HepG2 (cell line): ENCODE results near the gene NXN. TPM values are rescaled to one million over a fixed set of nuclear protein-coding genes. Genes with fewer than 3 reads are reported as not detected.

Source experiments
- ATAC-seq: fragments of 200-7000 bp; cut with Tn5 transposase; 3 replicates; pipeline ENCODE4 v1.9.1; 2020; ENCODE audit warnings: mild to moderate bottlenecking, moderate library complexity
- BruUV-seq: library from RNA; stranded (reverse); fragments of 400-500 nt; replicated peaks from 2 replicates; lab custom pipeline; 2021; lab: Mats Ljungman, UMichigan
- CTCF ChIA-PET: fragments of 300-600 bp; formaldehyde crosslinking; extraction: SDS; loops from one replicate; lab custom pipeline; 2021; ENCODE audit warnings: low total read pairs, inconsistent platforms, low intra/inter-chr PET ratio; lab: Yijun Ruan, JAX
- POLR2A ChIA-PET: fragments of 350-600 bp; sonication (Branson Sonifier 250); formaldehyde crosslinking; loops from one replicate; lab custom pipeline; 2020; ENCODE audit warnings: antibody characterized with exemption, inconsistent platforms; lab: Yijun Ruan, JAX
- DNase-seq: peaks from one replicate; pipeline ENCODE4 v3.0.0-alpha.2; 2015; ENCODE audit warnings: low spot score
- FAIRE-seq: peaks from 3 replicates; lab custom pipeline; 2011; peaks lifted over from hg19 to GRCh38; lab: Jason Lieb, UNC
- H2AFZ ChIP-seq: one replicate; pipeline ENCODE4 v1.6.1; 2011; ENCODE audit warnings: low read length, inconsistent platforms
- H3K27ac ChIP-seq: fragments of 300-600 bp; 3 replicates; pipeline ENCODE4 v1.8.0; 2011; ENCODE audit warnings: mixed run types, mild to moderate bottlenecking, mixed read lengths, low read length, inconsistent platforms; ENCODE audit not compliant: insufficient read depth; ENCODE audit errors: extremely low read length
- H3K27me3 ChIP-seq, 2 experiments: fragments of 200-600 bp in 1 of 2; 2 replicates in 1 of 2; 3 replicates in 1 of 2; pipeline versions ENCODE4 v1.6.0 to v1.8.0; 2011; ENCODE audit warnings: low read length in 2 of 2, mild to moderate bottlenecking in 2 of 2, moderate library complexity in 2 of 2, inconsistent platforms in 1 of 2; ENCODE audit not compliant: insufficient read depth in 2 of 2, control insufficient read depth in 1 of 2
- H3K36me3 ChIP-seq, 2 experiments: fragments of 200-600 bp in 1 of 2; replicated peaks in 1 of 2; 2 replicates in 1 of 2; 3 replicates in 1 of 2; pipeline versions ENCODE4 v1.5.1 to v1.8.0; 2011; ENCODE audit warnings: low read length in 2 of 2, inconsistent platforms in 1 of 2; ENCODE audit not compliant: insufficient read depth in 2 of 2, control insufficient read depth in 1 of 2
- H3K4me1 ChIP-seq: 2 replicates; pipeline ENCODE4 v1.5.1; 2012; ENCODE audit warnings: low read length, inconsistent platforms; ENCODE audit not compliant: insufficient read depth
- H3K4me2 ChIP-seq: 2 replicates; pipeline ENCODE4 v1.6.0; 2011; ENCODE audit warnings: low read depth, low read length, inconsistent platforms
- H3K4me3 ChIP-seq, 3 experiments: fragments of 200-600 bp in 1 of 3; sonication (generic), shearing (Covaris generic) in 1 of 3; replicated peaks in 1 of 3; 2 replicates each; pipeline ENCODE4 v1.5.1; 2011 to 2016; ENCODE audit warnings: low read length in 3 of 3, inconsistent platforms in 2 of 3, low read depth in 2 of 3, mild to moderate bottlenecking in 2 of 3, control low read depth in 1 of 3, mixed read lengths in 1 of 3; ENCODE audit not compliant: insufficient read depth in 1 of 3
- H3K79me2 ChIP-seq: one replicate; pipeline ENCODE4 v1.6.1; 2011; ENCODE audit warnings: low read length, inconsistent platforms; ENCODE audit not compliant: insufficient read depth
- H3K9ac ChIP-seq: 2 replicates; pipeline ENCODE4 v1.6.0; 2011; ENCODE audit warnings: mild to moderate bottlenecking, low read depth, low read length, inconsistent platforms; ENCODE audit not compliant: insufficient read depth
- H3K9me3 ChIP-seq: 2 replicates; pipeline ENCODE4 v1.5.1; 2012; ENCODE audit warnings: mild to moderate bottlenecking, low read length
- H4K20me1 ChIP-seq: 2 replicates; pipeline ENCODE4 v1.6.0; 2011; ENCODE audit warnings: inconsistent platforms, mild to moderate bottlenecking, low read length, moderate library complexity; ENCODE audit not compliant: insufficient read depth
- AGO2 ChIP-seq: fragments of 200-400 bp; formaldehyde crosslinking; optimal IDR thresholded peaks from 2 replicates; pipeline ENCODE3; 2017; ENCODE audit warnings: mild to moderate bottlenecking, low read depth, low read length, moderate library complexity
- WGBS: methylation state at CpG from one replicate; pipeline ENCODE4 v1.1.6; 2017; ENCODE audit warnings: low lambda C conversion rate; 5-methylcytosine and 5-hydroxymethylcytosine counted together
- in situ Hi-C: cut with HindIII; loops from 2 replicates; pipeline ENCODE4 v1.10.0; 2017; ENCODE audit warnings: low pct_unique_long_range_greater_than_20kb; ENCODE audit not compliant: extremely low pct_ligation_motif_present
- intact Hi-C: fragments of 100-400 bp; cut with micrococcal nuclease; formaldehyde crosslinking; loops from one replicate; pipeline ENCODE4 v1.10.0; 2022; ENCODE audit not compliant: unreplicated experiment
- polyA plus RNA-seq, 8 experiments: library from polyadenylated mRNA; depleted of rRNA in 3 of 8; stranded (reverse) in 7 of 8; unstranded in 1 of 8; fragments of >200 nt; fragmentation: Illumina TruSeq in 4 of 8; extraction: Trizol in 4 of 8; gene quantifications; 2 replicates each; pipeline versions ENCODE4 v1.2.1 to v1.2.3, GENCODE V29; 2011 to 2016; ENCODE audit warnings: low read depth in 4 of 8, missing spikeins in 1 of 8, mixed read lengths in 1 of 8; ENCODE audit not compliant: insufficient read depth in 1 of 8
- total RNA-seq, 5 experiments: library from RNA; depleted of rRNA; stranded (reverse); fragments of >200 nt; fragmentation: Illumina TruSeq; extraction: Trizol; gene quantifications; 2 replicates each; pipeline ENCODE4 v1.2.3, GENCODE V29; 2016; ENCODE audit warnings: low read depth in 1 of 5
- TF ChIP-seq, protein P1 (sequence below): sonication (generic); formaldehyde crosslinking; IDR thresholded peaks from 2 replicates; pipeline ENCODE4 v1.4.0; 2020; ENCODE audit warnings: missing genetic modification reagents, borderline replicate concordance
- TF ChIP-seq, protein P2 (sequence below), 2 experiments: sonication (generic) in 1 of 2; formaldehyde crosslinking in 1 of 2; IDR thresholded peaks; 2 replicates each; pipeline versions ENCODE4 v1.4.0 to v1.6.1; 2018 to 2020; ENCODE audit warnings: missing genetic modification reagents in 2 of 2, borderline replicate concordance in 1 of 2, low read depth in 1 of 2, mild to moderate bottlenecking in 1 of 2, missing biosample characterization in 1 of 2

The NXN gene
- total and polyA plus RNA-seq, 2 of the 13 experiments (the other 11 are each of a cell fraction or from before 2014, with no cell fraction given), result 22.2 to 24.3 TPM

DNA sequence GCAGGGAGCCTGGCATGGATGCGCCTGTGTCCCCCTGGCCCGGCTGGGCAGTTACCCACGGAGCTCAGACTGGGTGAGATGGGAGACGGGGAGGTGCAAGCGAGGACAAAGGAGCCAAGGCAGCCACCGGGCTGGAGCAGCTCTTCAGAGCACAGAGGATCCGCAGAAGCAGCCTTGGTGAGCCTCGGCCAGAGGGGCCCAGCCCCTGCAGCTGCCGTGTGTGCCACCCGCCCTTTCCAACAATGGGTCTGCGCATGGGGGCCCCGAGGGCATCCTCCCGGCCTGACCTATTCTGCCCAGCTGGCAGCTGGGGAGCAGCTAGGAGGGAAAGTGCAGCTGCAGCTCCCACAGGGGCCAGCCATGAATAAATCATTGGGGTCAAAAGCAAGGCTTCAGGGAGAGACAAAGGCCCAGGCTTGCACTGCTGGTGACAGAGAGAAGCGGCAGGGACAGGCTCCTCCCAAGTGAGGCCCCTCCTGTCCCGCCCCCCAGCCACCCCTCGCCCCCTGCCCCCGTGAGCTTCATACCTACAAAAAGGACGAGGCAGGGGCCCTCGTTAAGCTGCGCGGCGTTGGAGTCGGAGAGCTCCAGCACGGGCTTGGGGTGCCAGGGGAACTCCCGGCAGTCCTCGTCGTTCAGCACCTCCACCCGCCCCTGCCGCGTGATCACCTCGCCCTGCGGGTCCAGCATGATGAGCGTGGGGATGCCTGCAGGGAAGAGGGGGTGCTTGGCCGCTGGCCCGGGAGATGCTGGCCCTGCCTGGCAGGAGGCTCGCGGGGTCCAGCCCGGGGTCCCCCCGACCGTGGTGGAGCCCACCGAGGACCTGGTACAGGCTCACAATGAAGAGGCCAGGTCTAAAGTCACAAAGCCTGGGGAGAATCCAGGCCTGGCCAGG, 174.8 kb downstream of the NXN start (continued):
- TF ChIP-seq, protein P1, sequence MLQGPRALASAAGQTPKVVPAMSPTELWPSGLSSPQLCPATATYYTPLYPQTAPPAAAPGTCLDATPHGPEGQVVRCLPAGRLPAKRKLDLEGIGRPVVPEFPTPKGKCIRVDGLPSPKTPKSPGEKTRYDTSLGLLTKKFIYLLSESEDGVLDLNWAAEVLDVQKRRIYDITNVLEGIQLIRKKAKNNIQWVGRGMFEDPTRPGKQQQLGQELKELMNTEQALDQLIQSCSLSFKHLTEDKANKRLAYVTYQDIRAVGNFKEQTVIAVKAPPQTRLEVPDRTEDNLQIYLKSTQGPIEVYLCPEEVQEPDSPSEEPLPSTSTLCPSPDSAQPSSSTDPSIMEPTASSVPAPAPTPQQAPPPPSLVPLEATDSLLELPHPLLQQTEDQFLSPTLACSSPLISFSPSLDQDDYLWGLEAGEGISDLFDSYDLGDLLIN (CRISPR knock-in tag), result no peak
- TF ChIP-seq, all 625 proteins: peak for 0

DNA sequence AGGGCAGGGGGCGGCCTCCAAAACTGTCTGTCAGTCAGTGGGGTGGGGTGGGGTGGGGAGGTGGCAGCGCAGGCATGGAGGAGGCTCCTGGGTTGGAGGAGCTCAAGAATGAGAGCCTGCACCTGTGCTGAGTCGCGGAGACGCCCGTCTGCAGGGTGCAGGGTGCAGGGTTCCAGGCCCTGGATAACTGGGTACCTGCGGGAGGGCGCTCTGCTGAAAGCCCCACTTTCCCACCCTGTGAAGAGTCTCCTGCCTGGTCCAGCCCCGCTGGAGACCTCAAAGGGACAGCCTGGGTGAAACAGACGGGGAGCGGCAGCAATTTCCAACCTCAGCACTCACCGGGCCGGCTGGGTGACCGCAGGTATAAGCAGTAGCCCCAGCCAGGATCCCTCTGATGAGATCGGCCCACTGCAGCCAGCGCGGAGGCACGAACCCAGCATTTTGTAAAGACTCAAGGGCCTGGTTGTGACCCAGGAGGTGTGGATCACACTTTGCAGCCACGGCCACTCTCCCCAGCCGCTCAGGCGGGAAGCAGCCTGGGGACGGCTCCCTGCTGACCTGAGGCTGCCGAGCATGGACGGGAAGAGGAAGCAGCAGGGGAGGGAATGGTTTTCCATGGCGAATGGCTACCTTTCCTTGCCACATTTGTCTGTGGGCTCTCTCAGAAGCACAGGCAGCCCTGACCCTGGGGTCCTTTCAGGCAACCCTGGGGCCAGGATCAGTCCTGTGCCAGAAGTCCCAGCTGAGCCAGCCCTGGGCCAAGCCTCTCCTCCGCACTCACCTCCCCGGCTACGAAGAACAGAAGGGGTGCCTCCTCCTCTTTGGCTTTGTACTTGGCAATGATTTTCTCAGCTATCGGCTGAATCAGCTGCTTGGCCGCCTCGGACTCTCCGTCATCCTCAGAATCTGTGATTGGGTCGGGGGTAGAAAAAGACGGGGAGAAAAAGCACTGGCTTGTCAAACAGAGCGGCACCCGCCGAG, 176.4 kb downstream of the NXN start:
- H3K9me3 ChIP-seq, result no peaks in the 10 kb centered on the region
- CTCF ChIA-PET, result no interaction called here
- no peak overlapping the region for H2AFZ ChIP-seq
- H3K4me3 ChIP-seq, result no peak overlapping the region
- no peaks in the 10 kb centered on the region for H3K27me3 ChIP-seq
- POLR2A ChIA-PET, result no interaction called here
- in situ Hi-C loops, result no loop called here
- H3K79me2 ChIP-seq, result no peaks in the 10 kb centered on the region
- intact Hi-C loops, result no loop called here
- no peak overlapping the region for H3K9ac ChIP-seq
- peak; percentile 13 for TF ChIP-seq AGO2
- TF ChIP-seq, protein P2, sequence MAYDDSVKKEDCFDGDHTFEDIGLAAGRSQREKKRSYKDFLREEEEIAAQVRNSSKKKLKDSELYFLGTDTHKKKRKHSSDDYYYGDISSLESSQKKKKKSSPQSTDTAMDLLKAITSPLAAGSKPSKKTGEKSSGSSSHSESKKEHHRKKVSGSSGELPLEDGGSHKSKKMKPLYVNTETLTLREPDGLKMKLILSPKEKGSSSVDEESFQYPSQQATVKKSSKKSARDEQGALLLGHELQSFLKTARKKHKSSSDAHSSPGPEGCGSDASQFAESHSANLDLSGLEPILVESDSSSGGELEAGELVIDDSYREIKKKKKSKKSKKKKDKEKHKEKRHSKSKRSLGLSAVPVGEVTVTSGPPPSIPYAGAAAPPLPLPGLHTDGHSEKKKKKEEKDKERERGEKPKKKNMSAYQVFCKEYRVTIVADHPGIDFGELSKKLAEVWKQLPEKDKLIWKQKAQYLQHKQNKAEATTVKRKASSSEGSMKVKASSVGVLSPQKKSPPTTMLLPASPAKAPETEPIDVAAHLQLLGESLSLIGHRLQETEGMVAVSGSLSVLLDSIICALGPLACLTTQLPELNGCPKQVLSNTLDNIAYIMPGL (CRISPR knock-in tag; IDR thresholded peaks at IDR 0.05; ENCODE audit: borderline replicate concordance in 1 of 2, low read depth in 1 of 2), result no peak
- 95% methylated on average over 24 of the region's 37 CpGs for WGBS
- no peaks in the 10 kb centered on the region for H4K20me1 ChIP-seq
- DNase-seq, result no peak
- no peak for ATAC-seq
- no peak overlapping the region for H3K27ac ChIP-seq
- no peak overlapping the region for H3K4me2 ChIP-seq
- FAIRE-seq, result no peak
- peaks cover 1 to 18% of the 10 kb centered on the region in 2 experiments; a peak in 3 of 5 replicates for H3K36me3 ChIP-seq
- H3K4me1 ChIP-seq, result peaks cover 14% of the 10 kb centered on the region
- BruUV-seq, result no TSS peak
